ENCODE measurements around the gene PRR22.

PRR22 gene

DNA sequence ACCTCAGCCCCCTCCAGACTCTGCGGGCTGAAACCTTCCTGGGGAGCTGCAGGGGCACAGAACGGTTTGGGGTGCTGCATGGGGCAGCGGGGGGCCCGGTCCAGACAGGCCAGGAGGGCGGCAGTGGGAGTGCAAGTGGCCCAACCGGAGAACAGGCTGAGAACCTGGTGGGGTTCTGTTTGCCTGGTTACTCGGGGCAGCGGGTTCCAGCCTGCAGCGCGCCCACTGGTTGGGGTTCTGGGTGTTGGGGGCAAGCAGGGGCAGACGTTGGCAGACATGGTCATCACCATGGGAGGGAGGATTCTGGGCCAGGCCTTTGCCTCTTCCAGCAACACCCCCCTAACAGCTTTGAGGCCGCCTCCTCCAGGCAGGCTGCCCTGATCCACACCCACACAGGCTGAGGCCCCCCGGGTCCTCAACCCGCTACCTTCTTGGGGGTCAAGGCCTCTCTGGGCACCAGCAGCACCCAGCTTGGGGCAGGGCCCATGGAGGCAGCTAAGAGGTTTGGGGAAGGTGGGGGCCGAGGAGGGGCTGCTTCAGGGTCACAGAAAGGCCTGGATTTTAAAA, at the start of gene PRR22:
TSS of gene PRR22 (minus strand) at position 166 of the 567 bp plus-strand sequence. CDS start at position 80, 86 bp downstream.
- no peak for DNase-seq

DNA sequence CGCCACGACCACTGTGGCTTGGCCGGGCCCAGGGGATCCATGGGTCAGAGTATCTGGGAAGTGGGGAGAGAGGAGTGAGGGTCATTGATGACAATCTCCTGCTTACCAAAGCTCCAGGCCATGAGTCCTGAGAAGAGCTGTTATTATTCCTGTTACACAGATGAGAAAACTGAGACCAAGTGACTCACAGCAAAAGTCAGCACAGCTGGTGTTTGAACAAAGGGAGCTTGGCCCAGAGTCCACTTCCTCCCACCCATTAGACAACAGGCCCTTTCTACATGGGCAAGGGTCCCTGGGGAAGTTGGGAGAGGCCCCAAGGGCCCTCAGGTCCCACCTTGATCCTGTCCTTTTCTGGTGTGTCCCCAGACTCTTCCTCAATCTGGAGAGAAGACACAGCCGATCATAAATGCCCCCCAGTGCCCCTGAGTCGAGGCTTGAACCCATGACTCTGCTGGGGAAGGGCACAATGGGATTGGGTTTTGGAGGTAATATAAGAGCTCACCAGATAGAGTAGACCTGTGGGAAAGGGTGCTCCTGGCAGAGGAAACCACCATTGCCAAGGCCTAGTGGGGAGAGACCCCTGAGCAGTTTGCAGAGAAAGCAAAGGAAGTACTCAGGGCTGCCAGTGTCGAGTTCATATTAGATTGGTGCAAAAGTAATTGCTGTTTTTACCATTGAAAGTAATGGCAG, 48.1 kb upstream of the PRR22 start:
- no peak for DNase-seq

DNA sequence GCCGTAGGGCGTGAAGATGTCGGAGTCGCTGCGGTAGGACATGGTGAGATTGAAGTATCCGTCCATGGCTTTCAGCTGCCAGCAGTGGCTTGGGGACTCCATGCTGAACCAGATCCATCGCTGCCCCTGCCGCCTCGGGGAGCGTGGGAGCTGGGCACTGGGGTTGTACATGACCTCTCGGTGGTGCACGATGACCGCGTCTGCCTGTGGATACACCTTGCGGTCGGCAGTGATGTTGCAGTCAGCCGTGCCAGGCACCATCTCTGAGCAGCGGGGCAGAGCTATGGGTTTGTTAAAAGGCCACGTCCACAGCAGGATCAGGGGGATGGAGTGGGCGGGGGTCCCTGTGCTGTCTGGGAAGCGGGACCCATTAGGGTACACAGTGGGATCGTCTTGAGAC, 47.5 kb upstream of the PRR22 start:
- no peak for DNase-seq

DNA sequence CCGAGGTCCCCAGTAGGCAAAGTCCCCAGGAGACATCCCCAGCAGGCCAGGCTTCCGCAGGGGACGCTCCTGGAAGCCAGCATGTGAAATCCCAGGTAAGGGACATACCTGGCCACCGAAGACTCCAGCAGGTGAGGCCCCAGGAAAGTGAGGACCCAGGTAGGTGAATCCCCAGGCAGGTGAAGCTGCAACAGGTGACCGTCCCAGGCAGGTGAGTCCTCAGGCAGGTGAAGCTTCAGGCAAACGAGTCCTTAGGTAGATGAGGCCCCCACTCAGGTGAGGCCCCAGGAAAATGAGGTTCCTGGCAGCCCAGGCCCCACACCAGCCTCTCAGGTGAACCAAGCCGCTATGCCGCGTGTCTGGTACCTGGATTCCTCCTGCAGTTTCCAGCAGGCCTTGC, 46.6 kb upstream of the PRR22 start:
- DNase-seq, result no peak

DNA sequence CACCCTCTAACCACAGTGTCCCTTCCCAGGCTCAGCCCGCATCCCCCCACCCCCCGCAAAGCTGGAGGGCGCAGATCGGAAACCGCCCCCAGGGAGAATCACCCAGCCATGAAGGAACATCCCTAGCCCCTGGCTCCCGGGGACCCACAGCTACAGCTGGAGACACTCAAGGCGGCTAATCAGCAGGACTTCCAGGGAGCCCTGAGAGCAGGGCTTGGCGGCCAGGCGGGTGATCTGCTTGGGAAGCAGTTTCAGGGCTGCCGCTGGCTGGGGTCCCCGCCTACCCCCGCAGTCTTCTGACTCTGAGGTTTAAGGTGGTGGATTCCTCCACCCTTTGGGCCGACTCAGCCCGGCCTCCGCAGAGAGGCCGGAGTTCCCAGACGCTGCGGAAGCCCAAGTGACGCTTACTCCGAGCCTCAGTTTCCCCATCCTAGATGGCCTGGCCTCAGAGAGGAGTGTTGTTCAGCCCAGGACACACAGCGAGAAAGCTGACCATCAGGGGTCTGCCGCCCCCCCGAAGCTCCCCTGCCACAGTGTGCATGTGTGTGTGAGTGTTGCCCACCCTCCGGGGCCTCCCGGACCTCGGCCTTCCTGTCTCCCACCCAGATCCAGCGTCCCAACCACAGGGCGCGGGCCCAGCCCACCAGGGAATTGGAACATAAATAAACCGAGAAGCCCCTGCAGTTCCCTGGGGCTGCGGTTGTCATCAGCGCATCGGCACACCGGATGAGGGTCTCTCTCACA, 45.2 kb upstream of the PRR22 start:
- DNase-seq, result no peak

GRCh38 chr19:5828661-5829566, 44.4 kb upstream of the PRR22 start:
- peak; percentile 81 for DNase-seq

- peak; percentile 95 for DNase-seq
Measured at GRCh38 chr19:5827891-5828660, 43.5 kb upstream of the PRR22 start.

DNA sequence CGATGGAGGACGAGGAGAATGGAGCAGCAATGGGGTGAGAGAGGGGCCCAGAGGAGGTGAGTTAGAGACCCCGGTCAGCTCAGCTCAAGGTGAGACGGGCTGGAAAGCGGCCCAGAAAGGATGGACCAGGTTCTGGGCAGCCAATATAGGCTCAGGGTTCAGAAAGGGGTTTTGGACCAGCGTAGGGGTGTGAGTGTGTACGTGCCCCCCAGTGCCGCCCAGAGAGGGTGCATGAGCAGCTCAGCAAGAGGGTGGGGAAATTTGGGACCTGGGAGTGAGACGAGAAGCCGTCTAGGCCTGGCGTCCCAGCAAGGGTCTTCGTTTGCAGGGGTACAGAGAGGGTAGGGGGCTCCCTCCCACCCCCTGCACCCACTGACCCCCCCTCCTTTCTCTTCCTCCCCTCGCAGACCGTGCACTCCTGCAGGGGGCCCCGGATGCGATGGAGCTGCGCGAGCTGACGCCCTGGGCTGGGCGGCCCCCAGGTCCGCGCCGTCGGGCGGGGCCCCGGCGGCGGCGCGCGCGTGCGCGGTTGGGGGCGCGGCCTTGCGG, 42.9 kb upstream of the PRR22 start:
- no peak for DNase-seq

- peak; percentile 82 for DNase-seq
Measured at GRCh38 chr19:5826531-5827341, 42.2 kb upstream of the PRR22 start.

DNA sequence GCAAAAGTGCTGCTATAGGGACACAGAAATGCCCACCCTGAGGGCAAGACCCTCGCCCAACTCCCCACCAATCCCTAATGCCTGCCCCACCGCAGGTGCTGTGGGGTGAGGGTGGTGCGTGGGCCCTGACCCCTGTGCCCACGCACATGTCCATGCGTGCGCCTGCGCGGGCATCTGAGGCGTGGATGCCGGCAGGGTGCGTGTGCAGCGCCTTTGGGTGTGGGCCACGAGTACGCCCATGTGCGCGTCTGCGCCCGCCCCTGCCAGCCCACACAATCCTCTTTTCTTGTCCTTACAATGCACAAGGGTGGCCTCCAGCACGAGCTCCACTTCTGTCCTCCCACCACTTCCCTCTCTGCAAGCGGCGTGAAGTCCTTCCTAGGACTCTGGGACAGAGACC, 40.6 kb upstream of the PRR22 start:
- DNase-seq, result no peak

DNA sequence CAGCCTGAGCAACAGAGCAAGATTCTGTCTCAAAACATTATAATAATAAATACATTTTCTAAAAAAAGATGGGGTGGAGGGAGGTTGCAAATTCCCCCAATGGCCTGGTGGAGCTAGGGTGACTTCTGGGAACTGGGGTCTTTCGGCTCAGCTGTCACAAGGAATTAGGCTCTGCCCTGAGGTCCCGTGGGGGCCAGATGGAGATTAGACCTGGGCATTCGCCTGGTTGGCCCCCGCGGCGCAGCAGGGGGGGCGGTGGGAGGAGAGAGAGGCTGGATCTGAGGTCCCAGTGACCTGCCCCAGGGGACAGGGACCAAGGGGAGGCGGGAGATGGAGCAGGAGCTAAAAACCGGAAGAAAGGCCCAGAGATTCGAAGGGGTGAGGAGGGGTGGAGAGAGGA, 40.2 kb upstream of the PRR22 start:
- DNase-seq, result peak; percentile 86

GRCh38 chr19:5823579-5824281, 39.2 kb upstream of the PRR22 start:
- DNase-seq, result peak; percentile 52

DNA sequence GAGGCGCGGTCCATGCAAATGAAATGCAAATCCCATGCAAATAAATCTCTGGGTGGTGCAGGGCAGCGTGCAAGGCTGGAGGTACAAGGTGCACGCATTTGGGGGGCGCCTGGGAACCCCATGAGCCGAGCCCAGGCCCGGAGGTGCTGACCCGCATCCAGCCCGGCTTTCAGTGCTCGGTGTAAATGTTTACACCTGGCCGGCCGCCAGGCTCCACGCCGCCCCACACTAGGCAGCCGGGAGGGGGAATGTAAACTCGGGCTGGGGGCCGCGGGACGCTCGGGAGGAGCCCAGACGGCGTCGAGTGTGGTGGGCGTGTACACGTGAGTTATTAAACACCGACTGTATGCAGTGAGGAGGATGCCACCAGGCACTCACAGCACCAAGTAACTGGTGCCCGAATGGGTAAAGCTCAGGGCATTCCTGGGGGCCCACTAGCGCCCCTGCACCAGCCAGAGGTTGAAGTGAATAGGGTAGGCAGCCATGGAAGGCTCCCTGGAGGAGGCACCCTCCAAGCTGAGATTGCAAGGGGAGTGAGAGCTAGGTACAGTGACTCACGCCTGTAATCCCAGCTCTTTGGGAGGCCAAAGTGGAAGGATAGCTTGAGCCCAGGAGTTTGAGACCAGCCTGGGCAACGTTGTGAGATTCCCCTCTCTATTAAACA, 37.8 kb upstream of the PRR22 start:
- no peak for DNase-seq

DNA sequence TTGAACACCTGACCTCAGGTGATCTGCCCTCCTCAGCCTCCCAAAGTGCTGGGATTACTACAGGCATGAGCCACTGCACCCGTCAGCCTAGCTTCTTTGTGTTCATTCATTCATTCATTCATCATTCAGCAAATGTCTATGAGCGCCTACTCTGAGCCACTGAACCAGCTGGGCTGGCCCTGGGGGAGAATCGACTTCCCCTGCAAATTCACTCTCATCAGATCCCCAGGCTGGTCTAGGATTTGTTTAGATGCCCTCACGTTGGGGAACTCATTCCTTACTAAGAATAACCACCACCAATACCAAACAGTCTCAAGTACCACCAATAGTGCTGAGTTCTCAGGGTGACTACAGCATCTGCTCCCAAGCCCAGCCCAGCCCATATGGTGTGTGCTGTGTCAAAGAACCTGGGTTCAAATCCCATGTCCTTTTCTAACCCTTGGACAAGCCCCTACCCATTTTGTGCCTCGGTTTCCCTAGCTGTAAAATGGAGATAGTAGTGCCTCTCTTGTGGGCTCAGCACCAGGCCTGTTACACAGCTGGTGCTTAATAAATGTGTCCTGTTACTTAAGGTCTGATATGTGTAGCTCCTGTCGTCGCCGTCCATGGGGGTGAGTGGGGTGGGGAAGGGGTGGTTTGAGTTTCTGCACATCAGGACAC, 37.1 kb upstream of the PRR22 start:
- no peak for DNase-seq

DNA sequence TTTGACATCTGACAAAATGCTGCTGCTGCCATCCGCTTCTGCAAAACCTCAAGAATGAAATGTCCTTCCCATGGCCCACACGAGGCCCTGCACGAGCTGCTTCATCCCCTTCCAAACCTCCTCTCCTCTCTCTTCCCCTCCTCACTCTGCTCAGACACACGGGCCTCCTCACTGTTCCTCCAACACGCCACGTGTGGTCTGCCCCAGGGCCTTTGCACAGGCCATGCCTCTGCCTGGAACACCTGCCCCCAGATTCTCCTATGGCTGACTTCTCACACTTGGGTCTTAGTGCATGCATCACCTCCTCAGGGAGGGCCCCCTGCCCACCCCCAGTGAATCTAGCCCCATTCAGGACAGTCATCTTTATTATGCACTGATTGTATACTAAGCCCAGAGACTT, 36.2 kb upstream of the PRR22 start:
- DNase-seq, result no peak

DNA sequence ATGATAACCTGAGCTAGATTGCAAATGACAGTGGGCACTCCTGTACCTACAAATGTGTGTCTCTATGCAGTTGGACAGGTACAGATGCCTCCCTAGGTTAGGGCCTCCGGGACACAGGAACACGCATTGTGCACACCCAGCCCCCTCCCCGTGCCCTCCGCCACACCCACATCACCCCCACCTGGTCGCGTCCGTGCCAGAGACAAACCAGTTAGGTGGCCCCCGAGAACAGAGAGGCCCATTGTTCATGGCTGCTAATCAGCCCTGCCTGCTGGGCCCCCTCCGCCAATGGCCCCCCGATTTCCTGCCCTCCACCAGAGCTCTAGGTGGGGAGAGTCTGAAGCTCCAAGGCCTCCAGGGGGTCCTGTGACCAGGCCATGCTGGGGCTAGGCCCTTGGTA, 34.0 kb upstream of the PRR22 start:
- no peak for DNase-seq

DNA sequence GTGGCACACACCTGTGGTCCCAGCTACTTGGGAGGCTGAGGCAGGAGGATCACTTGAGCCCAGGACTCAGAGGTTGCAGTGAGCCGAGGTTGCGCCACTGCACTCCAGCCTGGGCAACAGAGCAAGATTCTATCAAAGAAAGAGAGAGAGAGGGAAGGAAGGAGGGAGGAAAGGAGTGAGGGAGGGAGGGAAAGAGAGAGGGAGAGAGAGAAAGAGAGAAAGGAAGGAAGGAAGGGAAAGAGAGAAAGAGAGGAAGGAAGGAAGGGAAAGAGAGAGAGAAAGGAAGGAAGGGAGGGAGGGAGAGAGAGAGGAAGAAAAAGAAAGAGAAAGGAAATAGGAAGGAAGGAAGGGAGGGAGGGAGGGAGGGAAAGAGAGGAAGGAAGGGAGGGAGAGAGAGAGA, 32.7 kb upstream of the PRR22 start:
- DNase-seq, result no peak

DNA sequence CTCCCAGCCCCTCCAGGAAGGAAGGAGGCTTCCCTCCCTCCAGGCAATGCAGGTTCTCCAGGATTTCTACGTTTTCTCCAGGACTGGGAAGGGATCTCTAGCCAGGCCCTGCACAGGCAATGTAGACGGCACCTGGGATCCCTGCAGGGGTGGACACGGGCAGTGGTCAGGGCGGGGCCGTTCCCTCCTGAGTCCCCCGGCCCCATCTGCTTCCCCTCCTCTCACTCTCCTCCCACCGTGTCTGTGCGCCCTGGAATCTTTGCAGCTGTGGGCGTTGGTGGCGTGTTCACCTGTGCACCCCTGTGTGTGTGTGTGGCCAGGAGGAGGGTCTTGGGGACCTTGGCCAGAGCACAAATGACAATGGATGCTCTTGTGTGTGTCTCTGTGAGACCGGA, 30.3 kb upstream of the PRR22 start:
- no peak for DNase-seq

GRCh38 chr19:5814123-5814851, 29.7 kb upstream of the PRR22 start:
- no peak for DNase-seq

Measured in NCI-H82 (cell line).